Measurements from ENCODE around the gene CYB561D2. TPM values are rescaled to one million over a fixed set of nuclear protein-coding genes. Genes with fewer than 3 reads are reported as not detected.

Gene CYB561D2
- total and polyA plus RNA-seq, 2 donors (not counting 1 experiment from before 2014, with no cell fraction given): 39.5 to 78.9 TPM

GRCh38 chr3:50325113-50325480, 25.6 kb upstream of the CYB561D2 start:
- H3K27ac ChIP-seq (ENCODE audit: low read length in 2 of 2): no peak overlapping the region
- H2AFZ ChIP-seq (ENCODE audit: insufficient read depth, low read depth, low read length, poor library complexity, severe bottlenecking): no peak overlapping the region
- no peaks in the 10 kb centered on the region for H3K27me3 ChIP-seq (replicated peaks in 1 of 4; ENCODE audit: control extremely low read depth in 1 of 4, control insufficient read depth in 3 of 4, insufficient read depth in 4 of 4, low read length in 3 of 4)
- no peak for ATAC-seq (ENCODE audit: low read depth)
- no peaks in the 10 kb centered on the region for H3K9me3 Mint-ChIP-seq (ENCODE audit: insufficient read depth)
- H3K4me3 ChIP-seq (ENCODE audit: control extremely low read depth in 1 of 5, extremely low read depth in 1 of 5, insufficient read depth in 1 of 5, low read depth in 2 of 5, low read length in 4 of 5): no peak overlapping the region
- intact Hi-C loops (cut with micrococcal nuclease): no loop called here
- H4K20me1 ChIP-seq (ENCODE audit: control insufficient read depth, insufficient read depth, low read length, poor library complexity, severe bottlenecking): peaks cover 11% of the 10 kb centered on the region
- no peak for DNase-seq
- peak overlapping the region; percentile 26 for H3K4me3 Mint-ChIP-seq
- no peak overlapping the region for H3K9ac ChIP-seq (ENCODE audit: low read length)
- H3K9me3 ChIP-seq (ENCODE audit: control extremely low read depth in 1 of 3, control insufficient read depth in 2 of 3, insufficient read depth in 1 of 3, low read length in 2 of 3): peaks cover 0 to 3% (median 0%) of the 10 kb centered on the region in 3 donors
- ChIA-PET POLR2A (interaction anchor here (2.9 kb wide), 1 partner anchor 12 kb away, joined by 16 read pairs; no protein-coding TSS in a partner anchor), CTCF (interaction anchor here (0.7 to 3.1 kb wide), 11 partner anchors 10 to 99 kb away, joined by 3 to 28 read pairs (median 6); partner anchors contain the start of genes HYAL3, IFRD2 and NAA80)
- no peaks in the 10 kb centered on the region for H3K27me3 Mint-ChIP-seq
- peaks cover 0 to 27% of the 10 kb centered on the region in 2 experiments for H3K36me3 ChIP-seq (replicated peaks in 1 of 2; ENCODE audit: control extremely low read depth in 1 of 2, control insufficient read depth in 1 of 2, extremely low read depth in 1 of 2, insufficient read depth in 2 of 2, low read length in 1 of 2)
- H3K79me2 ChIP-seq (ENCODE audit: control insufficient read depth, insufficient read depth, low read length): peaks cover 21% of the 10 kb centered on the region
- no peak for TF ChIP-seq EZH2 (IDR thresholded peaks at IDR 0.05; ENCODE audit: borderline replicate concordance, insufficient read depth, low read depth, low read length, poor library complexity, severe bottlenecking)
- no peak for TF ChIP-seq CTCF (IDR thresholded peaks at IDR 0.05)
- WGBS (ENCODE audit: insufficient coverage): no CpG with 5 or more reads among the region's 2 CpGs
- peaks cover 39% of the 10 kb centered on the region for H3K4me1 Mint-ChIP-seq
- H3K4me2 ChIP-seq (replicated peaks; ENCODE audit: low read depth, low read length, poor library complexity, severe bottlenecking): no peak overlapping the region
- H3K4me1 ChIP-seq (ENCODE audit: control insufficient read depth in 2 of 2, insufficient read depth in 2 of 2, low read length in 2 of 2): peaks cover 25 to 41% of the 10 kb centered on the region in 2 donors
- no peak overlapping the region for H3K27ac Mint-ChIP-seq

- ATAC-seq (ENCODE audit: low read depth) (no peak), DNase-seq (no peak)
- no peak overlapping the region for H3K27ac Mint-ChIP-seq
- peaks cover 20 to 36% of the 10 kb centered on the region in 2 donors for H3K4me1 ChIP-seq (ENCODE audit: control insufficient read depth in 2 of 2, insufficient read depth in 2 of 2, low read length in 2 of 2)
- POLR2A ChIA-PET: interaction anchor here (1.2 to 2.9 kb wide), 2 partner anchors 11 to 12 kb away, joined by 3 to 16 read pairs; no protein-coding TSS in a partner anchor
- H3K4me1 Mint-ChIP-seq: peaks cover 34% of the 10 kb centered on the region
- H3K4me3 ChIP-seq (ENCODE audit: control extremely low read depth in 1 of 5, extremely low read depth in 1 of 5, insufficient read depth in 1 of 5, low read depth in 2 of 5, low read length in 4 of 5): no peak overlapping the region
- H3K4me2 ChIP-seq (replicated peaks; ENCODE audit: low read depth, low read length, poor library complexity, severe bottlenecking): no peak overlapping the region
- H3K27ac ChIP-seq (ENCODE audit: low read length in 2 of 2): no peak overlapping the region
- intact Hi-C loops (cut with micrococcal nuclease): no loop called here
- peak overlapping the region; percentile 26 for H3K4me3 Mint-ChIP-seq
- peaks cover 0 to 33% of the 10 kb centered on the region in 2 experiments for H3K36me3 ChIP-seq (replicated peaks in 1 of 2; ENCODE audit: control extremely low read depth in 1 of 2, control insufficient read depth in 1 of 2, extremely low read depth in 1 of 2, insufficient read depth in 2 of 2, low read length in 1 of 2)
- CTCF ChIA-PET: interaction anchor here (1.5 to 3.4 kb wide), 7 partner anchors 10 to 99 kb away, joined by 4 to 28 read pairs (median 11); partner anchors contain the start of genes HYAL3, IFRD2 and NAA80
- no peaks in the 10 kb centered on the region for H3K27me3 ChIP-seq (replicated peaks in 1 of 4; ENCODE audit: control extremely low read depth in 1 of 4, control insufficient read depth in 3 of 4, insufficient read depth in 4 of 4, low read length in 3 of 4)
- H3K27me3 Mint-ChIP-seq: no peaks in the 10 kb centered on the region
- no peak overlapping the region for H2AFZ ChIP-seq (ENCODE audit: insufficient read depth, low read depth, low read length, poor library complexity, severe bottlenecking)
- H3K9ac ChIP-seq (ENCODE audit: low read length): no peak overlapping the region
- 96% methylated on average over 6 of the region's 11 CpGs for WGBS (ENCODE audit: insufficient coverage)
- TF ChIP-seq CTCF (IDR thresholded peaks at IDR 0.05) (no peak), EZH2 (IDR thresholded peaks at IDR 0.05; ENCODE audit: borderline replicate concordance, insufficient read depth, low read depth, low read length, poor library complexity, severe bottlenecking) (no peak)
- no peaks in the 10 kb centered on the region for H3K9me3 Mint-ChIP-seq (ENCODE audit: insufficient read depth)
- peaks cover 0 to 3% (median 0%) of the 10 kb centered on the region in 3 donors for H3K9me3 ChIP-seq (ENCODE audit: control extremely low read depth in 1 of 3, control insufficient read depth in 2 of 3, insufficient read depth in 1 of 3, low read length in 2 of 3)
- peaks cover 11% of the 10 kb centered on the region for H4K20me1 ChIP-seq (ENCODE audit: control insufficient read depth, insufficient read depth, low read length, poor library complexity, severe bottlenecking)
- H3K79me2 ChIP-seq (ENCODE audit: control insufficient read depth, insufficient read depth, low read length): peaks cover 26% of the 10 kb centered on the region
These were observed 25.0 kb upstream of the CYB561D2 start for GRCh38 chr3:50325497-50326181.

All from B cell (primary cell).